GM18517 (cell line): ENCODE measurements around the gene C1QB.
"Not testable (repeated sequence)": the region's sequence is repeated elsewhere in the genome, so short reads cannot be mapped to it uniquely, and the experiment has no call there.

Source experiments
- ATAC-seq: cut with Tn5 transposase; IDR thresholded peaks from one replicate; pipeline ENCODE4 v1.9.1; 2021; ENCODE audit warnings: mild to moderate bottlenecking, moderate library complexity; ENCODE audit not compliant: unreplicated experiment

C1QB gene

DNA sequence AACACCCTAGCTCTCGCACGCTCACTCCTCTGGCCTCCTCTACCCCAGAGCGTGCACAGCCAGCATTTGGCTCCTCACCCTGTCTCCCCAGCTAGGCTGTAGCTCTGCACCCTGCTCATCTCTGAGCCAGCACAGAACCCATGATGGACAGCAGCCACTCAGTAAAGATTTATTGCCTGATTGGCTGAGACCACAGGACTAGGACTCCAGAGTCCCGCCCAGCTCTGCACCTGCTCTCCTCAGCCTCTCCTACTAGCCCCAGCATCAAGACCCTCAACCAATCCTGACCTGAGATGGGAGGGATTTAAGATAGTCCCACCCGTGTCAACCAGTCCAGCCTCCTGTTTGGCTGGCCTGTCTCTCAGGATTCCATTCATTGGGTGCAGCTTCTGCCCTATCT is 9.3 kb downstream of the C1QB start:
- ATAC-seq: no peak

DNA sequence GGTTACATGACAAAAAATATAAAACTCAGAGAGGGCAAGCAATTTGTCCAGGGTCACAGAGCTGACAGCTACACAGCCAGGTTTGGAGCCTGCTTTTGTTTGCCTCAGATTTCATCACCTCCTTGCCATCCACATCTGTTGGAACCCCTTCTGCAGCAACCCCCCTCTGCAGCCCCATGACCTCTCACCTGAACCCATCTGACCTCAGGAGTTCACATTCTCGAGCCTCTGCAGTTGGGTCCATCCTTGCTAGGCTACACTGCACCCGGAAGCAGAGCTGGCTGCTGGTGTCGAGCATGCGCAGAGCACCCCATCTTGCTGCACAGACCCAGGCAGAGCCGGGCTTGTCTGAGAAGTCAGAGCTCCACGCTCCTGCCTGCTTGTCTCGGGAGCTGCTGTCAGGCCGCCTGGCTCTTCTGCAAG is 10.0 kb downstream of the C1QB start:
- ATAC-seq: no peak

DNA sequence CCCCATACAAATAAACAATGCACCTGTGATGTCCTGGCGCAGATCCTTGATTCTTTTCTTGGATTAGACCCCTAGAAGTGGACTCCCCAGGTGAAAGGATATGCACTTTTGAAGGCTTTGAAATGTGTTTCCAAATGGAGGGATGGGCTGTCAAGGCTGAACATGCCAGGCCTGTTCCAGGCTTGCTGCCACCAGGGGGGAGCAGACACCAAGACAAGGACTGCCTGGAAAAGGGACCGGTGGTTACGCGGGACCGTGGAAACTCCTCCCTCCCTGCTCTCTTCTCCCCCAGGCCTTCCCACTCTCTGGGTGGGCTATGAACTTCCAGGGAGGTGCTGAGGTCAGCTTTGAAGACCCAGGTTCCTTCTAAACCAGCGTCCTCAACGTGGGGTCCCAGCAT is 12.7 kb downstream of the C1QB start:
- ATAC-seq: no peak

DNA sequence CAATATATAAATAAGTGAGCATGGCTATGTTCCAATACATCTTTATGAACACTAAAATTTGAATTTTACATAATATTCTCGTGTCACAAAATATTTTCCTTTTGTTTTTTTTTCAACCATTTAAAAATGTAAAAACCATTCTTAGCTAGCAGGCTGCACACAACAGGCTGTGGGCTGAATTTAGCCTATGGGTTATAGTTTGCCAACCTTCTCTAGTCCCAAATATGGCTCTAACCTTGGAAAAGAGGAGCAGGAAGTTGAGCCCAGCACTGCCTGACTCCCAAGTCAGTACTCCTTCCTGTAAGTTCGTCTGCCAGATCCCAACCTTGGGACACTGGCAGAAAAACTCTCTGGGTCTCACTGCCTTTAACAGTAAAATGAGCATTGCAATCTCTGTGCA is 13.4 kb downstream of the C1QB start:
- no peak for ATAC-seq

DNA sequence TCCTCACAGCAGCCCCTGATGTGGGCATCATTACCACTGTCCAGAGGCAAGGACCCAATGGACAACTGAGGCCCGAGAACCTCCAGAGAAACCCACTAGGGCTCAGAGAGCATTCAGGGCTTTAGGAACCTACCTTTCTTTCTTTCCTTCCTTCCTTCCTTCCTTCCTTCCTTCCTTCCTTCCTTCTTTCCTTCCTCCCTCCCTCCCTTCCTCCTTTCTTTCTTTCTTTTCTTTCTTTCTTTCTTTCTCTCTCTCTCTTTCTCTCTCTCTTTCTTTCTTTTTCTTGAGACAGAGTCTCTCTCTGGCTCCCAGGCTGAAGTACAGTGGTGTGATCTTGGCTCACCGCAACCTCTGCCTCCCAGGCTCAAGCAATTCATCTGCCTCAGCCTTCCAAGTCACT is 15.8 kb downstream of the C1QB start:
- ATAC-seq: not testable (repeated sequence)

DNA sequence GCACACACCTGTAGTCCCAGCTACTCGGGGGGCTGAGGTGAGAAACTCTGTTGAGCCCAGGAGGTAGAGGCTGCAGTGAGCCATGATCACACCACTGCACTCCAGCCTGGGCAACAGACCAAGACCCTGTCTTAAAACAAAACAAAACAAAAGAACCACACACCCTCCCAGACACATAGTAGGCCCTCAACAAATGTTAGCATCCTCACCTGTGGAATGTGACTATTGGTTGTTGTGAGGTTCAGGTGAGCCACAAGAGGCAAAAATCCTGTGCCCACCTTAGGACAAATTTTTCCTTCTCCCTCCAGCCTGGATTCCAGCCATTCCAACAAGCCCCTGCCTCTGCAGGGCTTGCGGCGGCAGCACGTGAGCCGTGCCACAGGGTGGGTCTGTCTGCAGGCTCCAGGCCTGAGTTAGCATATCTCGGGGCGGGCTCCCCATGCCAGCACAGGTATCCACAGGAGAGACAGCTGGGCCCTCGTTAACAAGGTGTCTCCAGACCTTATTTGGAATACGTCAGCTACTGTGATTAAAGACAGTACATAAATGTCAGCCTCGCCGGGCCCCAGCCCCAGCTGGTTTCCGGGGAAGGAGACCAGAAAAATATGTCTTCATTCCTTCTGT is 17.4 kb downstream of the C1QB start:
- no peak for ATAC-seq

DNA sequence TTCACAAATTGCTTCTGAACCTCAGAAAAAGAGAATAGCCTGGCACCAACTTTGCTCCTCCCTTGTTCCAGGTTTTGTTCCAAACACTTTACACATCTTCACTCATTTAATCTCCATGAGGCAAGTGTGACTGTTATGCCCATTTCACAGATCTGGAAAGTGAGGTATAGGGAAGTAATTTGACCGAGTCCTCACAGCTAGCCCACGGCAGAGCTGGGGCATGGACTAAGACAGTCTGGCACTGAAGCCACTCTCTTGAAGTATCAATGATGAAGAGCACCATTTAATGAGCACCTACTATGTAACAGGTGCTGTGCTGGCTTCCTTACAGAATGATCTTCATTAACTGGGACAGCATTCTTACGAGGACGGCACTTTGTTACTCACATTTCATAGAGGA is 19.0 kb downstream of the C1QB start:
- ATAC-seq: no peak

DNA sequence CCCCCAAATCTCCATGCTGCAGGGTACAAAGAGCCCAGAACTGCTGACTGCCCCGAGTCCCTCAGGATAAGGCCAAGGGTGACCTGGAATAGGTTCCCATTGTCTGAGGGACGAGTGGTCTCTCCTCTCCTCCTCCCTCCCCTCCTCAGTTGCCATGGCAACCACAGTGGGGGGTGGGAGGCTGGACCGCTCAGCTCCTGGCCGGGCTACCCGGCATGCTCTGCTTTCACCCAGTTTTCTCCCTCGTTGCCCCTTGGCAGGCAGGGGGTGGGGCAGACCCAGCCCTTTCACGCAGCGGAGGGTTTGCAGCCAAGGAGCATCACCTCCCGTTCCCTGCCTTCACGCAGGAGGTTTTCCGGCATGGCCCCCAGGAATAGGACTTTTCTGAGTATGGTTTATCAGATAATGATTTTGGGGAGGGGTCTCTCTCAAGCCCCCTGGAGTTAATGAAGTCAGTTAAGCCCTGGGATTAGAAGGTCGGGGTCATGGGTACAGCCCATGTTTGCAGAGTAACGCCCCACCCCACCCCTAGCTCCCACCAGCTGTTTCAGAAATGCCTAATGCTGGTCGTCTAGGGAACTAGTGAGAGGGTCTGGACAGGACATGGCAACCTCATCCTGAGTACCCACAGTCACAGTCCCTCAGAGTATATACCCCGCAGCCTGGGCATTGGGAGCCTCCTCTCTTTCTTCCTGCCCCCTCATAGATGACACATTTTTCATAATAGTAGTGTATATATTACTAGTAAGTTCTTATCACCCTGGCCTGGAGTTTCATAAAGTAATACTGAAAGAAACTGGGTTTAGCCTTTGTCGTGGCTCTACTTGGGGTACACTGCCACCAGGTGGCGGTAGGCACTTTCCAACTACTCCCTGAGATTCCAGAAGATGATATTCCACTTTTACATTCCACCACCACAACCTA is 20.7 kb downstream of the C1QB start:
- ATAC-seq: no peak

DNA sequence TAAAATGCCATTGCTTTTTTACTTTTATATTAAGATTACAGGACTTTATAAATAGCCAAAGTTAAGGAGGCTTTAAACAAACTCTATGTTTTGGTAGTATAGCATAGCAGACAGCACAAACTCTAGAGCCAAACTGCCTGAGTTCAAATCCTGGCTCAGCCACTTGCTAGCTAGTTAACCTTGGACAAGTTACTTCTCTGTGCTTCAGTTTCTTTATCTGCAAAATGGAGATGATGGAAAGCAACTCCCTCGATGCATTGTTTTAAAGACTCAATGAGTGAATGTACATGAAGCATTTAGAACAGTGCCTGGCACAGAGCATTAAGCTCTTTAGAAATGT is 21.3 kb downstream of the C1QB start:
- no peak for ATAC-seq

DNA sequence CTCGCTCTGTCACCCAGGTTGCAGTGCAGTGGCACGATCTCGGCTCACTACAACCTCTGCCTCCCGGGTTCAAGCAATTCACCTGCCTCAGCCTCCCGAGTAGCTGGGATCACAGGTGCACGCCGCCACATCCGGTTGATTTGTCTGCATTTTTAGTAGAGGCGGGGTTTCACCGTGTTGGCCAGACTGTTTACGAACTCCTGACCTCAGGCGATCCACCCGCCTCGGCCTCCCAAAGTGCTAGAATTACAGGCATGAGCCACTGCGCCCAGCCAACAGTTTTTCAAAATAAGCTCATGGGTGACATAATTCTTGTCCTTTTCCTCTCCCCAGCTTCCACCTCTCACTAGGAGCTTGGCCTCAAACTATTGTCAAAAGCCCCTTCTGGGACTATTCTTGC is 23.1 kb downstream of the C1QB start:
- not testable (repeated sequence) for ATAC-seq

DNA sequence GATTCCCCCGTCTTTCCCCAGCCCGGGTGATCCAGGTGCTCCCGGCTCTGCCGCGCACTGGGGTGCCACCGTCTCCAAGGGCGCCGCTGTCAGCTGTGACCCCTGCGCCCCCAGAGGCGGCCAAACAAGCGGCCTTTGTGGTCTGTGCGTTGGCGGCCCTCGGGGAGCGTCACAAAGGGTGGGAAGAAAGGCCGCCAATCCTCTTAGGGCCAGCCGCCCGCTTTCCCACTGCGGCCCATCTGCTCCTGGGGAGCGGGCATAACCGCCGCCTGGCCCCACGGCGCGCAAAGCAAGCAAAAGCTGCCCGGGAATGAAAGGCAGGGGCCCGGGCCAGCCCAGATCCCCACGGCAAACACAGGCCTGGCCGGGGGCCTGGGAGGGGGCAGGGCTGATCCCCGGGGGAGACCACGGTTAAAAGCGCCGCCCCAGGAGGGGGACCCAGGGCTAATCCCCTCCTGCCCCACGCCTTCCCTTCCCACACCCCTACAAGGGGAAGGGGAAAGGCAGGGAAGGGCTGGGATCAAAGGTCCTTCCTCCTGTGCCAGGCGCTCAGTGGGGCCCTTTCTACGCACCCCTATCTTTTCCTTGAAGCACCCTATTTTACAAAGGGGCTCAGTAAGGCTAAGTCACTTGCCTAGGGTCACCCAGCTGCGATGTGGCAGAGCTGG is 24.0 kb downstream of the C1QB start:
- ATAC-seq: no peak

DNA sequence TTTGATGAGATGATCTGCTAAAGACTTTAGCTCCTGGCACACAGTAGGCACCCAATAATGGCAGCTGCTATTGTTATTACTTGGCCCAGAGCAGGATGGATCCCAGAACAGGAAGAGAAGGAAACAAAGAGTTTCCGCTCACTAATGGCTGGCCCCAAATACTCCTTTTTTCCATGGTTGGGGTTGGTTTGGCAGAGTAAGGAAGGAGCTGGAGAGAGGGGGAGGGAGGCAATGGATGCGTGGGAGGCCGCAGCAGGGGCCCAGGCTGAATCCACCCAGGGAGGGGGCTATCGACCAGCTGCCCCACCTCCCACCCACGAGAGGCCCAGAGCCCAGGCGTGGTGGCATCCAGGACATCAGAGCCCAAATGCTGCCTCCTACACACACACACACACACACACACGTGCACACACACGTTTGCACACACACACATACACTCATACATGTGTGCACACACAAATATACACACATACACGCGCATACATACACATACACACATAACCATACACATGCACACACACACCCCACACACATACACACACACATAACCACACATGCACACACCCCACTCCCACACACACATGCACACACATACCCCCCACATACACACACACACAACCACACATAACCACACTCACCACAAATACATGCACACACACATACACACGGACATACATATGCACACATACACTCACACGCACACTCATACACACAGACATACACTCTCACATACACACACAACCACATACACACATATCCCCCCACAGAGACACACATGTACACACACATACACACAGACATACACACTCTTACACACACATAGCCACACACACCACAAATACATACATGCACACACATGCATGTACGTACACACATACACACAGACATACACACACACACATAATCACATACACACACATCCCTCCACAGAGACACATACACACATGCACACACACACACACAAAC is 25.2 kb downstream of the C1QB start:
- no peak for ATAC-seq

DNA sequence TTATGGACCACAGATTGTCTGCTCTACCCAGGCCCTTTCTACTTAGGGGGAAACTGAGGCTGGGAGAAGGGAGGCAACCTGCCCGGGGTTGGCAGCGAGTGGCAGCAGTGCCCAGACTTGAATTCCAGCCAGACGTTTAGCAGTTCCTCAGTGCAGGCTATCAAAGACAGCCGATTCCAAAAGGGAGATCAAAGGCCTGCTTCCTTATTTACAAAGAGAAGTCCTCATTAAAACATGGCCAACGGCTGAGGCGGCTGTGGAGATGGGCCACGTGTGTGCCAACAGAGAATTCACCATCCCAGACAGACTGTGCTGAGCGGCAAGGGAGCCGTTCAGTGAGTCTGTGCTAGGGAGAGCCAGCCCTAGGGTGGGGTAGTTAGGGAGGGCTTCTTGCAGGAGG is 27.7 kb downstream of the C1QB start:
- ATAC-seq: no peak

DNA sequence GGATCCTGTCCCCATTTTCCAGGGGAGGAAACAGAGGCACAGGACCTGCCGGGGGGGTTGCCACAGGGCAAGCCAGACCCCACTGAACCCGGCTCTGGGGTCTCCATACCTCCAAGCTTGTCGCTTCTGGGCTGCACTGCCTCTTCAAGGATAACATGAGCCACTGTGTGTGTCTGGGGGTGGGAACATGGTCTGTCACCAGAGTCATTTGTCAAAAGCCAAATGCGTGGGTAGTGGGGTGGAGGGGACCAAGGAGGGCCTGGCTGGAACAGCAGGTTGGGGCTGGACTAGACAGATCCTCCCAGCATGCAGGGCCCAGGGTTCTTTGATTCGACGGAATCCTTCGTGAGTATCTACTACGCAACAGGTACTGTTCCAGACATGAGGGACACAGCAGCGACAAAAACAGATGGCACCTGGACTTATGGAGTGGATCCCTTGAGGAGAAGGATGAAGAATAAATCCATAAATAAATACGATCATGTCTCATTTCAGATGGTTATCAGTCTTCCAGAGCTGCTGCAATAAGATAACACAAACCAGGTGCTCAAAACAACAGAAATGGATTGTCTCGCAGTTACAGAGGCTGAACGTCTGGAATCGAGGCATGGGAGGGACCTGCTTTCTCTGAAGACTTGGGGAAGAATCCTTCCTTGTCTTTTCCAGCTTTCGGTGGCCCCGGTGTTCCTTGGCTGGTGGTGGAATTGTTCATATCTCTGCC is 28.7 kb downstream of the C1QB start:
- ATAC-seq: no peak

DNA sequence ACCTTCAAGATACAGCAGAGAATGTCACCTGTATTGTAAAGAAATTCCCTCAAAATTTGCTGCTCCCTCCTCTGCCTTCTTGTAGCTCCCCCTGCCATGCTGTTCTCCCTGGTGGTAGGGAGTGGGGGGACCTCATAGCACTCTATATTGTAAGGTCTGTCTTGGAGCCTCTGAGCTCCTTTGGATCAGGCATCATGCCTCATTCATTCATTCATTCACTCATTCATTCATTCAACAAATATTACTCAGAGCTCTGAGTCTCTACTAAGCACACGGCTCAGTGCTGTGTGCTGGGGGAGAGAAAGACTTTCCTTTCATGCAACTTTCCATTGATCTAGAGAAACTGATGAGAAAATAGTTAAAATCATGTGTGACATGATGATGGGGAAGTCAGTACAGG is 30.5 kb downstream of the C1QB start:
- no peak for ATAC-seq

DNA sequence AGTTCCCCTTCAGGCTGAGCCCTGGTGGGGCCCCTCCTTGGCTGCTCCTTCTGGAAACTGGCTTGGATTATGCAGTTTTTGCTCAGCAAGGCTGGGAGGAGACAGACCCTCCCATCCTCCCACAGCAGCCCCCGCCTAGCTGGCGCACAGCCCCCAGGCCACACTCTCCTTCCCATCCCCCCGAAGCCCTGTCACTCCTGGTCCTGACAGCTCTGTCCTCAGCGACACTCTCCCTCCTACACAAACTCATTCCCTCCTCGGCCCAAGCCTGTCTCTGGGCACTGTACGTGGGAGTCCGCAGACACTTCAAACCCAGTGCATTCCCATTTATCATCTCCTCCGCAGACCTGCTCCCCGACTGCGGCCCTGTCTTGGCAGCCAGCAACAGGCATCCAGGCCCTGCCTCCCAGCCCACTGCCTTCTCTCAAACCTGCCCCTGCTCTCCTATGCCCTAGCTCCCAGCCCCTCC is 32.6 kb downstream of the C1QB start:
- no peak for ATAC-seq

DNA sequence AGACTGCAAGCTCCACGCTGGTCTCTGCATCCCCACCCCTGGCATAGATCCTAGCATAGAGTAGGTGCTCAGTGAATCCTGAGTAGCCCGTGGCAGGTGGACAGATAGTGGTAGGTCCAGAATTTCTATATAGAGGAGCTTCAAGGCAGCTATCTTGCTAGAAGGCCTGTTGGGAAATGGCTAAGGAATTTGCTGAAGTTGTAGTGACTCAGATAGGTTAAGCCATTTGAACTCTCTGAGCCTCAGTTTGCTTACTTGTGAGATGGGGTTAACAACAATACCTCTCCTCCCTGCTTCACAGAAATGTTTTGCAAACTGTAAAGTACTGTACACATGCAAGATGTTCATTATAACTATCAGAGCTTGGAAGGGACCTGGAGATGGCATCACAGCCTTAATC is 34.2 kb downstream of the C1QB start:
- ATAC-seq: no peak

DNA sequence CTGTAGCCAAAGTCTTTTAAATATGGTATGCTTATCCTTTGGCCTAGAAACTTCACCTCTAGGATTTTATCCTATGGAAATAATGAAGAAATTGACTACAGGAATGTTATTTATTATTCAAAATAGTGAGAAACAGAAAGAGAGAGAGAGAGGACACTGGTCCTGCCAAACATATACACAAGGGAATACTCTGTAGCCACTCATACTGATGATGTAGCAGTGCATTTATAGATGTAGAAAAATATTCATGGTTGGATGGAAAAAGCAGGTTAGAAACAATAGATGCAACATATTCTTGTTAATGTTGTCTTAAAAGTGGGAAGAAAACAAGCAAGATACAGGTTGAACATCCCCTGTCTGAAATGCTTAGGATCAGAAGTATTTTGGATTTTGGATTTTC is 35.4 kb downstream of the C1QB start:
- ATAC-seq: no peak

DNA sequence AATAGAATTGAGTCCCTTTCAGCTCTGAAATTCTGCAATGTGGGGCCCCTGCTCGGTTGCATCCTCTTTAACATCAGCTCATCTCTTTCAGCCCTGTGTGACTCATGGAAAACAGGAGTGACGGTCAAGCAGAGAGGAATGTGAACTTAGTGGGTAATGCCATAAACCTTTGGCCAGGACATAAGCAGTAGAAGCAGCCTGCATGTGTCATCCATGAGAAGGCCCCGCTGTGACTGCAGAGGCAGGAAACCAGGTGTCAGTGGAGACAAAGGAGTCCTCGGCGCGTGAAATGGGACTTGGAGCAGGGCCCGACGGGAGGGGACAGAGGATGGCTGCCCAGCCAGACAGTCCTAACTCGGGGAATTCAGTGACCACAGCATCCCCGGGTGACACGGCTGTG is 36.5 kb downstream of the C1QB start:
- ATAC-seq: no peak
